GM12801 (cell line): Measurements from ENCODE around the gene VMO1.

Source experiments
- CTCF ChIP-seq: IDR thresholded peaks from one replicate; pipeline ENCODE4 v1.5.1; 2011; ENCODE audit warnings: control low read depth; ENCODE audit not compliant: insufficient read length; ENCODE audit errors: extremely low read depth

The VMO1 gene

GRCh38 chr17:4782652-4783051, 3.5 kb downstream of the VMO1 start:
- no peak for TF ChIP-seq CTCF

- no peak for TF ChIP-seq CTCF
Measured at GRCh38 chr17:4780325-4780955, 5.7 kb downstream of the VMO1 start.

GRCh38 chr17:4777969-4778760, 8.0 kb downstream of the VMO1 start:
- no peak for TF ChIP-seq CTCF

GRCh38 chr17:4772235-4772613, 13.9 kb downstream of the VMO1 start:
- TF ChIP-seq CTCF, result no peak

- TF ChIP-seq CTCF, result no peak
Measured at GRCh38 chr17:4771519-4772234, 14.5 kb downstream of the VMO1 start, which contains the start of gene TM4SF5. Gene TM4SF5, plus strand, starts transcription at chr17:4771886. Its CDS starts 37 bp downstream, at chr17:4771923.

GRCh38 chr17:4769628-4770027, 16.5 kb downstream of the VMO1 start:
- no peak for TF ChIP-seq CTCF

GRCh38 chr17:4768298-4768697, 17.9 kb downstream of the VMO1 start:
- no peak for TF ChIP-seq CTCF
